Stimulated activated CD8-positive, alpha-beta memory T cell treated with anti-CD3 and anti-CD28 coated beads, Interleukin-15, amount 100 ng/mL, for 4 hours (primary cell): Measurements from ENCODE around the gene GRK2.

Experiments used
- DNase-seq, 2 donors: peaks; one replicate each; pipeline ENCODE4 v3.0.0-alpha.2; 2020; ENCODE audit warnings: low read depth in 2 of 2

GRK2 gene

GRCh38 chr11:67299471-67300191, 33.4 kb downstream of the GRK2 start:
- DNase-seq = no peak

GRCh38 chr11:67300256-67300755, 34.0 kb downstream of the GRK2 start:
- DNase-seq = no peak

GRCh38 chr11:67300756-67301312, 34.6 kb downstream of the GRK2 start:
- no peak for DNase-seq

- no peak for DNase-seq
Measured at GRCh38 chr11:67301313-67301921, 35.1 kb downstream of the GRK2 start.

- DNase-seq = no peak
Measured at GRCh38 chr11:67301951-67302516, 35.8 kb downstream of the GRK2 start.

GRCh38 chr11:67302571-67303131, 36.4 kb downstream of the GRK2 start:
- no peak for DNase-seq

GRCh38 chr11:67303132-67303834, 37.0 kb downstream of the GRK2 start, which contains the start of gene SSH3:
Gene SSH3, plus strand, starts transcription at chr11:67303530. Its CDS starts 96 bp downstream, at chr11:67303626.
- no peak for DNase-seq

- no peak for DNase-seq
Measured at GRCh38 chr11:67303835-67304411, 37.6 kb downstream of the GRK2 start.

GRCh38 chr11:67304511-67305113, 38.3 kb downstream of the GRK2 start:
- no peak for DNase-seq

GRCh38 chr11:67306769-67307544, 40.7 kb downstream of the GRK2 start:
- no peak for DNase-seq

- no peak for DNase-seq
Measured at GRCh38 chr11:67307545-67308001, 41.3 kb downstream of the GRK2 start.

- no peak for DNase-seq
Measured at GRCh38 chr11:67308031-67308866, 42.0 kb downstream of the GRK2 start.

GRCh38 chr11:67309166-67309565, 42.9 kb downstream of the GRK2 start:
- DNase-seq = no peak

- DNase-seq = no peak
Measured at GRCh38 chr11:67309661-67310061, 43.4 kb downstream of the GRK2 start.

GRCh38 chr11:67310246-67311050, 44.2 kb downstream of the GRK2 start:
- DNase-seq = no peak

GRCh38 chr11:67311051-67311555, 44.8 kb downstream of the GRK2 start:
- no peak for DNase-seq

GRCh38 chr11:67311556-67312082, 45.3 kb downstream of the GRK2 start:
- no peak for DNase-seq
